ENCODE data around the gene FBN1. TPM values are rescaled to one million over a fixed set of nuclear protein-coding genes. Genes with fewer than 3 reads are reported as not detected.

Gene FBN1
- total RNA-seq, 1 donor from 2014 or later = 164 TPM

DNA sequence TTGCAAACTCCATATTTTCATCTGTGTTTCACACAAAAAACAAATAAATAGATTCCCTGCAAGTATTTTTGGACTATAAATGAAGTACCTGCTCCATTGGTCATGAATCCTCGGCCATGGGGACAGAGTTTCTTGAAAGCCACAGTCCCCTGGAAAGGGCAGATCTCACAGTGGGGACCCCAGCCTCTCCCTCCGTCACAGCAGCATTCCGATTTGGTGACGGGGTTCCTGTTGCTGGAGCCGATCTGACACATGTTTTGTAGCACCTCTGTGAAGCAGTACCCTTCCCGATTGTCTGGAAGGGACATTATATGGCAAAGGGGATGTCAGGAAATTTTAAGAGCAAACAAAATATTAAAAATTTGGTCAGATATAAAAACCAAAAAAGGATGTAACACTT lies 218.0 kb downstream of the FBN1 start:
- TF ChIP-seq, protein P1, sequence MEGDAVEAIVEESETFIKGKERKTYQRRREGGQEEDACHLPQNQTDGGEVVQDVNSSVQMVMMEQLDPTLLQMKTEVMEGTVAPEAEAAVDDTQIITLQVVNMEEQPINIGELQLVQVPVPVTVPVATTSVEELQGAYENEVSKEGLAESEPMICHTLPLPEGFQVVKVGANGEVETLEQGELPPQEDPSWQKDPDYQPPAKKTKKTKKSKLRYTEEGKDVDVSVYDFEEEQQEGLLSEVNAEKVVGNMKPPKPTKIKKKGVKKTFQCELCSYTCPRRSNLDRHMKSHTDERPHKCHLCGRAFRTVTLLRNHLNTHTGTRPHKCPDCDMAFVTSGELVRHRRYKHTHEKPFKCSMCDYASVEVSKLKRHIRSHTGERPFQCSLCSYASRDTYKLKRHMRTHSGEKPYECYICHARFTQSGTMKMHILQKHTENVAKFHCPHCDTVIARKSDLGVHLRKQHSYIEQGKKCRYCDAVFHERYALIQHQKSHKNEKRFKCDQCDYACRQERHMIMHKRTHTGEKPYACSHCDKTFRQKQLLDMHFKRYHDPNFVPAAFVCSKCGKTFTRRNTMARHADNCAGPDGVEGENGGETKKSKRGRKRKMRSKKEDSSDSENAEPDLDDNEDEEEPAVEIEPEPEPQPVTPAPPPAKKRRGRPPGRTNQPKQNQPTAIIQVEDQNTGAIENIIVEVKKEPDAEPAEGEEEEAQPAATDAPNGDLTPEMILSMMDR (IDR thresholded peaks at IDR 0.05) = no peak
- Histone ChIP-seq H3K4me3 (no peak overlapping the region), H3K36me3 (peaks cover 57 to 84% of the 10 kb centered on the region in 2 donors), H3K9me3 (no peaks in the 10 kb centered on the region), H3K27me3 (no peaks in the 10 kb centered on the region), H3K4me1 (no peaks in the 10 kb centered on the region), H3K27ac (no peak overlapping the region)
- intact Hi-C loops (cut with DNase I) = no loop called here
- no peak for DNase-seq (ENCODE audit: low spot score in 2 of 2)

- H3K4me1 ChIP-seq = no peaks in the 10 kb centered on the region
- H3K4me3 ChIP-seq = no peak overlapping the region
- no peaks in the 10 kb centered on the region for H3K27me3 ChIP-seq
- TF ChIP-seq, protein P1 (IDR thresholded peaks at IDR 0.05) = no peak
- no peak for DNase-seq (ENCODE audit: low spot score in 2 of 2)
- no peaks in the 10 kb centered on the region for H3K9me3 ChIP-seq
- H3K36me3 ChIP-seq = peaks cover 53 to 80% of the 10 kb centered on the region in 2 donors
- intact Hi-C loops (cut with DNase I) = no loop called here
- H3K27ac ChIP-seq = no peak overlapping the region
Measured at GRCh38 chr15:48426941-48427340, 218.6 kb downstream of the FBN1 start.

GRCh38 chr15:48426044-48426443 lies 219.5 kb downstream of the FBN1 start:
- no peaks in the 10 kb centered on the region for H3K27me3 ChIP-seq
- TF ChIP-seq, protein P1 (IDR thresholded peaks at IDR 0.05) = no peak
- intact Hi-C loops (cut with DNase I) = no loop called here
- H3K4me1 ChIP-seq = no peaks in the 10 kb centered on the region
- no peaks in the 10 kb centered on the region for H3K9me3 ChIP-seq
- peaks cover 53 to 80% of the 10 kb centered on the region in 2 donors for H3K36me3 ChIP-seq
- no peak overlapping the region for H3K27ac ChIP-seq
- H3K4me3 ChIP-seq = no peak overlapping the region
- no peak for DNase-seq (ENCODE audit: low spot score in 2 of 2)

DNA sequence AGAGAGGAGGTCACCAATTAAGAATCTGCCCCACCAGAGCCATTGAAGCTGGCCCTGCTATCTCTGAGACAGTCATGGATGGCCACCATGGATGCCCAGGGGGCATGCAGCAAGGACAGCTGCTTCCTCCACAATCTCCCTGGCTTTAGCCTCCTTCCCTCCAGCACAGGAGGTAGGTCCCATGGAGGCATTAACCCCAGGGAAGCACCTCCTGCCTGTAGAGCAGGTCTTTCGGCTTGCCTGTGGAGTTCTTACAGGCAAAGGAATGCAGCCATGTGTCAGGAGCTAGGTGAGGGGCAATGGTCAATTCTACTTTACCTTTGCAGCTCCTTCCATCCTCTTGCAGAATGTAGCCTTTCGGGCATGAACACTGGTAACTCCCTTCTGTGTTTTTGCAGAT lies 220.5 kb downstream of the FBN1 start:
- Histone ChIP-seq H3K4me3 (no peak overlapping the region), H3K36me3 (peaks cover 45 to 73% of the 10 kb centered on the region in 2 donors), H3K27me3 (no peaks in the 10 kb centered on the region), H3K27ac (no peak overlapping the region), H3K9me3 (no peaks in the 10 kb centered on the region), H3K4me1 (peaks cover 3 to 6% of the 10 kb centered on the region in 2 donors)
- intact Hi-C loops (cut with DNase I) = no loop called here
- TF ChIP-seq, protein P1 (IDR thresholded peaks at IDR 0.05) = no peak
- no peak for DNase-seq (ENCODE audit: low spot score in 2 of 2)

GRCh38 chr15:48423896-48424475 lies 221.5 kb downstream of the FBN1 start:
- TF ChIP-seq, protein P1 (IDR thresholded peaks at IDR 0.05) = no peak
- Histone ChIP-seq H3K4me1 (peaks cover 3 to 15% of the 10 kb centered on the region in 2 donors), H3K27ac (peak overlapping the region in 1 of 2 donors; percentile 7), H3K27me3 (no peaks in the 10 kb centered on the region), H3K4me3 (no peak overlapping the region), H3K9me3 (no peaks in the 10 kb centered on the region), H3K36me3 (peaks cover 38 to 66% of the 10 kb centered on the region in 2 donors)
- no peak for DNase-seq (ENCODE audit: low spot score in 2 of 2)
- intact Hi-C loops (cut with DNase I) = no loop called here

DNA sequence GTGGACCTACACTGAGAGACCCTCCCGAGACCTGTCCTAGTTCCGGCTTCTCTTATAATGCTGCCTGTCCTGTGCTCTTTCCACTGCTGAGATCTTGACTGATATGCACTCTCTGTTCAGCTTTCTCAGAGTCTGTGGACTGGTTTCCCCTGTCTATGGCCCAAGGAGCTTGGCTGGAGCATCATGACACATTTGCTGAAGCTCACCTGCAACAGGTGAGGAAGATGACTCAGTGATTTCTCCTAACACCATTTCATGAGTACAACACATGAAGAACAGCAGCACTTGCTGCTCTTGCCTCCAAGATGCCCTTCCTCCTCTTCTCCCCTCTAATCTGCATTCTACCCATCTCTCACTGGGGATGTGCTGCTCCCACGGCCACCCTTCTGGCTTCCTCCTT lies 222.2 kb downstream of the FBN1 start:
- Histone ChIP-seq H3K9me3 (no peaks in the 10 kb centered on the region), H3K36me3 (peaks cover 37 to 66% of the 10 kb centered on the region in 2 donors), H3K27me3 (no peaks in the 10 kb centered on the region), H3K4me1 (peaks cover 3 to 22% of the 10 kb centered on the region in 2 donors), H3K4me3 (no peak overlapping the region), H3K27ac (no peak overlapping the region)
- DNase-seq (ENCODE audit: low spot score in 2 of 2) = no peak
- intact Hi-C loops (cut with DNase I) = no loop called here
- TF ChIP-seq, protein P1 (IDR thresholded peaks at IDR 0.05) = no peak
